ENCODE data around the gene RASSF5. TPM values are rescaled to one million over a fixed set of nuclear protein-coding genes. Genes with fewer than 3 reads are reported as not detected.
A peak's percentile ranks its signal among the peaks of the same experiment; 100 is the strongest.

Gene RASSF5
- total RNA-seq, 1 donor from 2014 or later = 1.4 TPM

DNA sequence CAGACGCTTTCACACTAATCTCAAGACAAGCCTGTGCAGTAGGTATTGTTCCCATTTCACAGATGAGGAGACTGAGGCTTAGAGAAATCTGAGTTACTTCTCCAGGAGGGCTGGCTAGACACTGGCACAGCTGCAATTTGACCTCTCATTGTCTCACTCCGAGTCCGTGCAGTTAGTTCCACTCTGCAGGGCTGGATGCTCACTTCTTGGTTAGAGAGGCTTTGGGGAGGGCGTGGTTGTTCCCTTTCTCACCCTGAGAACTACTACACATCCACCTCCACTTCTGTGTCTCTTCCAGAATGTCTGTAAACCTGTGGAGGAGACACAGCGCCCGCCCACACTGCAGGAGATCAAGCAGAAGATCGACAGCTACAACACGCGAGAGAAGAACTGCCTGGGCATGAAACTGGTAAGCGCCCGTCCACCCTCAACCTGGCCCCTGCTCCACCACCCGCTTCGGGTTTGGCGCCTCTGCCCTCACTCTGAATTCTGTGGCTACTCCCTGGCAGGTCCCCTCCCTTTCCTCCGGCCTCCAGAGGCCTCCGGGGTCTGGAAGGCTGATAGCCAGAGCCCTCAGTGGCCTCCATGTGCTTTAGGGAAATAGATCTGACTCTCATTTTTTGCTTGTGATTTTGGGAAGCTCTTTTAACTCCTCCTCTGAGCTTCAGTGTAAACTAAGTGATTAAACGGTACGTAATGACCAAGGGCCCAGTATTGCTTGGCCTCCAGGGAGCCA is 75.8 kb downstream of the RASSF5 start:
- TF ChIP-seq CTCF (conservative IDR thresholded peaks at IDR 0.05) = no peak
- DNase-seq (ENCODE audit: low read depth, low spot score) = no peak
- H3K36me3 Mint-ChIP-seq (ENCODE audit: low read depth) = no peaks in the 10 kb centered on the region
- H3K27ac Mint-ChIP-seq (ENCODE audit: unreplicated experiment) = no peak overlapping the region
- H3K4me1 Mint-ChIP-seq = peaks cover 11% of the 10 kb centered on the region
- H3K27me3 Mint-ChIP-seq (ENCODE audit: low read depth) = no peaks in the 10 kb centered on the region
- no peaks in the 10 kb centered on the region for H3K9me3 Mint-ChIP-seq
- H3K4me3 Mint-ChIP-seq = no peak overlapping the region

- peak; percentile 75 for DNase-seq (ENCODE audit: low read depth, low spot score)
- Mint-ChIP-seq H3K27me3 (ENCODE audit: low read depth) (no peaks in the 10 kb centered on the region), H3K27ac (ENCODE audit: unreplicated experiment) (no peak overlapping the region), H3K4me3 (no peak overlapping the region), H3K9me3 (no peaks in the 10 kb centered on the region), H3K4me1 (peaks cover 18% of the 10 kb centered on the region), H3K36me3 (ENCODE audit: low read depth) (no peaks in the 10 kb centered on the region)
- peak; percentile 82 for TF ChIP-seq CTCF (conservative IDR thresholded peaks at IDR 0.05)
Measured at GRCh38 chr1:206583707-206584648, 76.6 kb downstream of the RASSF5 start.

GRCh38 chr1:206584683-206585082 is 77.4 kb downstream of the RASSF5 start:
- TF ChIP-seq CTCF (conservative IDR thresholded peaks at IDR 0.05) = no peak
- Mint-ChIP-seq H3K27me3 (ENCODE audit: low read depth) (no peaks in the 10 kb centered on the region), H3K36me3 (ENCODE audit: low read depth) (peaks cover 3% of the 10 kb centered on the region)

DNA sequence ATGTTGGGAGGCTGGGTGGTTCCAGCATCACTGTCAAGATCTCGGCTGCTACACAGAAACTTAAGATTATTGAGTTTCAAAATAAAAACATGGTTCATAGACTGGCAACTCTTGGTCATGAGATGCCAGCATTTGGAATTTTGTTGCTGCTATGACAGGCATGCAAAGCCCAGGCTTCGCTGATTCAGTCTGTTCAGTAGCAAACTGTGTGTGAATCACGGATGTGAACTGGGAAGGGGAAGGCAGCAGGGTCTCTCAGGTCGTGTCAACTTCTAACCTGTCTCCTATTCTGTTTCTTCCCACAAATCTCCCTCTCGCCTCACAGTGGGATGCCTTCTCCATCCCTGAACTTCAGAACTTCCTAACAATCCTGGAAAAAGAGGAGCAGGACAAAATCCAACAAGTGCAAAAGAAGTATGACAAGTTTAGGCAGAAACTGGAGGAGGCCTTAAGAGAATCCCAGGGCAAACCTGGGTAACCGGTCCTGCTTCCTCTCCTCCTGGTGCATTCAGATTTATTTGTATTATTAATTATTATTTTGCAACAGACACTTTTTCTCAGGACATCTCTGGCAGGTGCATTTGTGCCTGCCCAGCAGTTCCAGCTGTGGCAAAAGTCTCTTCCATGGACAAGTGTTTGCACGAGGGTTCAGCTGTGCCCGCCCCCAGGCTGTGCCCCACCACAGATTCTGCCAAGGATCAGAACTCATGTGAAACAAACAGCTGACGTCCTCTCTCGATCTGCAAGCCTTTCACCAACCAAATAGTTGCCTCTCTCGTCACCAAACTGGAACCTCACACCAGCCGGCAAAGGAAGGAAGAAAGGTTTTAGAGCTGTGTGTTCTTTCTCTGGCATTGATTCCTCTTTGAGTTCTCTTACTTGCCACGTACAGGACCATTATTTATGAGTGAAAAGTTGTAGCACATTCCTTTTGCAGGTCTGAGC is 79.4 kb downstream of the RASSF5 start:
- Mint-ChIP-seq H3K4me3 (no peak overlapping the region), H3K27me3 (ENCODE audit: low read depth) (no peaks in the 10 kb centered on the region), H3K9me3 (no peaks in the 10 kb centered on the region), H3K4me1 (peaks cover 18% of the 10 kb centered on the region), H3K36me3 (ENCODE audit: low read depth) (peaks cover 3% of the 10 kb centered on the region), H3K27ac (ENCODE audit: unreplicated experiment) (no peak overlapping the region)
- no peak for TF ChIP-seq CTCF (conservative IDR thresholded peaks at IDR 0.05)
- DNase-seq (ENCODE audit: low read depth, low spot score) = no peak

More at GRCh38 chr1:206584683-206585082, 77.4 kb downstream of the RASSF5 start:
- peaks cover 18% of the 10 kb centered on the region for H3K4me1 Mint-ChIP-seq
- no peak for DNase-seq (ENCODE audit: low read depth, low spot score)
- no peak overlapping the region for H3K27ac Mint-ChIP-seq (ENCODE audit: unreplicated experiment)
- no peak overlapping the region for H3K4me3 Mint-ChIP-seq
- H3K9me3 Mint-ChIP-seq = no peaks in the 10 kb centered on the region

DNA sequence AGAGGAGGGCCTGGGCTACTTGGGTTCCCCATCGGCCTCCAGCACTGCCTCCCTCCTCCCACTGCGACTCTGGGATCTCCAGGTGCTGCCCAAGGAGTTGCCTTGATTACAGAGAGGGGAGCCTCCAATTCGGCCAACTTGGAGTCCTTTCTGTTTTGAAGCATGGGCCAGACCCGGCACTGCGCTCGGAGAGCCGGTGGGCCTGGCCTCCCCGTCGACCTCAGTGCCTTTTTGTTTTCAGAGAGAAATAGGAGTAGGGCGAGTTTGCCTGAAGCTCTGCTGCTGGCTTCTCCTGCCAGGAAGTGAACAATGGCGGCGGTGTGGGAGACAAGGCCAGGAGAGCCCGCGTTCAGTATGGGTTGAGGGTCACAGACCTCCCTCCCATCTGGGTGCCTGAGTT is 80.6 kb downstream of the RASSF5 start:
- no peak for TF ChIP-seq CTCF (conservative IDR thresholded peaks at IDR 0.05)
- Mint-ChIP-seq H3K27me3 (ENCODE audit: low read depth) (no peaks in the 10 kb centered on the region), H3K4me1 (peaks cover 18% of the 10 kb centered on the region), H3K36me3 (ENCODE audit: low read depth) (peaks cover 8% of the 10 kb centered on the region), H3K4me3 (no peak overlapping the region), H3K9me3 (no peaks in the 10 kb centered on the region), H3K27ac (ENCODE audit: unreplicated experiment) (peak overlapping the region; percentile 95)
- DNase-seq (ENCODE audit: low read depth, low spot score) = no peak

All from neural crest cell (in vitro differentiated cells).